HepG2 (cell line): ENCODE results near the gene OSER1. TPM values are rescaled to one million over a fixed set of nuclear protein-coding genes. Genes with fewer than 3 reads are reported as not detected.

Source experiments
- CHD2 ChIP-seq: IDR thresholded peaks from 2 replicates; pipeline ENCODE4 v1.6.1; 2011; ENCODE audit warnings: low read depth, low read length, improper control_type of control experiment
- E2F1 ChIP-seq: sonication (generic); formaldehyde crosslinking; IDR thresholded peaks from 2 replicates; pipeline ENCODE4 v1.5.0; 2020; ENCODE audit warnings: missing genetic modification reagents
- EED ChIP-seq: sonication (generic); formaldehyde crosslinking; IDR thresholded peaks from 2 replicates; pipeline ENCODE4 v1.5.0; 2020; ENCODE audit warnings: mild to moderate bottlenecking, missing genetic modification reagents
- GATA4 ChIP-seq: sonication (generic); IDR thresholded peaks from 2 replicates; pipeline ENCODE4 v1.6.1; 2016; ENCODE audit warnings: antibody characterized with exemption, low read depth, borderline replicate concordance
- HINFP ChIP-seq: sonication (generic); formaldehyde crosslinking; IDR thresholded peaks from 2 replicates; pipeline ENCODE4 v1.4.0; 2020; ENCODE audit warnings: low read depth, mild to moderate bottlenecking, missing genetic modification reagents
- KLF15 ChIP-seq: sonication (generic); formaldehyde crosslinking; IDR thresholded peaks from 2 replicates; pipeline ENCODE4 v1.8.1; 2023; ENCODE audit warnings: borderline replicate concordance, mild to moderate bottlenecking, inconsistent platforms, missing genetic modification reagents, mixed read lengths
- MEIS1 ChIP-seq: sonication (generic); formaldehyde crosslinking; IDR thresholded peaks from 2 replicates; pipeline ENCODE4 v1.9.0; 2021; ENCODE audit warnings: mild to moderate bottlenecking, missing genetic modification reagents, moderate library complexity, borderline replicate concordance
- MXI1 ChIP-seq: IDR thresholded peaks from 3 replicates; pipeline ENCODE4 v1.6.1; 2012; ENCODE audit warnings: low read depth, low read length, inconsistent platforms, borderline replicate concordance
- NPAS2 ChIP-seq: sonication (generic); formaldehyde crosslinking; IDR thresholded peaks from 2 replicates; pipeline ENCODE4 v1.8.0; 2022; ENCODE audit warnings: mild to moderate bottlenecking, missing genetic modification reagents, borderline replicate concordance
- NR1H2 ChIP-seq: sonication (generic); formaldehyde crosslinking; IDR thresholded peaks from 2 replicates; pipeline ENCODE4 v1.8.1; 2022; ENCODE audit warnings: low read depth, missing genetic modification reagents, borderline replicate concordance
- ZBTB3 ChIP-seq: sonication (generic); formaldehyde crosslinking; IDR thresholded peaks from 2 replicates; pipeline ENCODE4 v1.4.0; 2020; ENCODE audit warnings: low read depth, mild to moderate bottlenecking, moderate library complexity, missing genetic modification reagents, borderline replicate concordance
- ZFP90 ChIP-seq: sonication (generic); formaldehyde crosslinking; IDR thresholded peaks from 2 replicates; pipeline ENCODE4 v1.8.0; 2022; ENCODE audit warnings: missing genetic modification reagents, mild to moderate bottlenecking, inconsistent platforms, borderline replicate concordance
- ZNF138 ChIP-seq: sonication (generic); formaldehyde crosslinking; IDR thresholded peaks from 2 replicates; pipeline ENCODE4 v1.5.0; 2020; ENCODE audit warnings: mild to moderate bottlenecking, low read depth, missing genetic modification reagents
- ZNF292 ChIP-seq: sonication (generic); formaldehyde crosslinking; IDR thresholded peaks from 2 replicates; pipeline ENCODE4 v1.8.1; 2022; ENCODE audit warnings: mild to moderate bottlenecking, low read depth, missing genetic modification reagents, borderline replicate concordance
- ZNF549 ChIP-seq: sonication (generic); formaldehyde crosslinking; IDR thresholded peaks from 2 replicates; pipeline ENCODE4 v1.5.0; 2020; ENCODE audit warnings: missing genetic modification reagents
- ZNF660 ChIP-seq: sonication (generic); formaldehyde crosslinking; IDR thresholded peaks from 2 replicates; pipeline ENCODE4 v1.5.1; 2020; ENCODE audit warnings: mild to moderate bottlenecking, low read depth, missing genetic modification reagents, borderline replicate concordance
- ZNF816 ChIP-seq: sonication (generic); formaldehyde crosslinking; IDR thresholded peaks from 2 replicates; pipeline ENCODE4 v1.8.0; 2022; ENCODE audit warnings: missing genetic modification reagents, mild to moderate bottlenecking, borderline replicate concordance
- polyA plus RNA-seq, 8 experiments: library from polyadenylated mRNA; depleted of rRNA in 3 of 8; stranded (reverse) in 7 of 8; unstranded in 1 of 8; fragments of >200 nt; fragmentation: Illumina TruSeq in 4 of 8; extraction: Trizol in 4 of 8; gene quantifications; 2 replicates each; pipeline versions ENCODE4 v1.2.1 to v1.2.3, GENCODE V29; 2011 to 2016; ENCODE audit warnings: low read depth in 4 of 8, missing spikeins in 1 of 8, mixed read lengths in 1 of 8; ENCODE audit not compliant: insufficient read depth in 1 of 8
- total RNA-seq, 5 experiments: library from RNA; depleted of rRNA; stranded (reverse); fragments of >200 nt; fragmentation: Illumina TruSeq; extraction: Trizol; gene quantifications; 2 replicates each; pipeline ENCODE4 v1.2.3, GENCODE V29; 2016; ENCODE audit warnings: low read depth in 1 of 5
- TF ChIP-seq, protein P1 (sequence below), 2 experiments: sonication (generic) in 1 of 2; formaldehyde crosslinking in 1 of 2; IDR thresholded peaks; 2 replicates each; pipeline versions ENCODE4 v1.6.1 to v1.9.0; 2014 to 2022; ENCODE audit warnings: antibody characterized with exemption in 1 of 2, borderline replicate concordance in 1 of 2, inconsistent platforms in 1 of 2, low read depth in 1 of 2, missing genetic modification reagents in 1 of 2
- TF ChIP-seq, protein P2 (sequence below): sonication (generic); formaldehyde crosslinking; IDR thresholded peaks from 2 replicates; pipeline ENCODE4 v1.8.1; 2023; ENCODE audit warnings: mild to moderate bottlenecking, missing genetic modification reagents
- TF ChIP-seq, protein P3 (sequence below): sonication (generic); formaldehyde crosslinking; IDR thresholded peaks from 2 replicates; pipeline ENCODE4 v1.5.0; 2020; ENCODE audit warnings: mild to moderate bottlenecking, low read depth, missing genetic modification reagents, borderline replicate concordance

The OSER1 gene
- total and polyA plus RNA-seq, 2 of the 13 experiments (the other 11 are each of a cell fraction or from before 2014, with no cell fraction given): 71.2 to 71.5 TPM

DNA sequence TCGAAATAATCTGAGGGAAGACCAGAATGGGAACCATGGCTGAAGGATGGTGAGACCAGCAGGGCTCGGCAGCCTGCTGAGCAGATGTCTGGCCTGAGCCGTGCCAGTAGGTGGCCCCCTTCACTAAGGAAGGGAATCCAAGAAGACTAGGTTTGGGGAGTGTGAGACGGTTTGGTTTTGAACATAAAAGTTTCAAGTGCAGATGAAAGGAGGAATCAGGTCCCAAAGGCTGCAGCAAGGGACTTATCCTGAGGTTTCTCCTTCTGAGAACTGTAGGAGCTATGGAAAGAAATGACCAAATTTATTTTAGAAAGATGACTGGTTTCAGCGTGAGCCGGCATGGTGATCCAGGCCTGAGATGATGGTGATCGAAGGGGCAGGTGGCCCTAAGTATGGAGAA is 4.6 kb upstream of the OSER1 start (continued):
- TF ChIP-seq ZNF138 (CRISPR knock-in tag): no peak
- TF ChIP-seq, protein P1, sequence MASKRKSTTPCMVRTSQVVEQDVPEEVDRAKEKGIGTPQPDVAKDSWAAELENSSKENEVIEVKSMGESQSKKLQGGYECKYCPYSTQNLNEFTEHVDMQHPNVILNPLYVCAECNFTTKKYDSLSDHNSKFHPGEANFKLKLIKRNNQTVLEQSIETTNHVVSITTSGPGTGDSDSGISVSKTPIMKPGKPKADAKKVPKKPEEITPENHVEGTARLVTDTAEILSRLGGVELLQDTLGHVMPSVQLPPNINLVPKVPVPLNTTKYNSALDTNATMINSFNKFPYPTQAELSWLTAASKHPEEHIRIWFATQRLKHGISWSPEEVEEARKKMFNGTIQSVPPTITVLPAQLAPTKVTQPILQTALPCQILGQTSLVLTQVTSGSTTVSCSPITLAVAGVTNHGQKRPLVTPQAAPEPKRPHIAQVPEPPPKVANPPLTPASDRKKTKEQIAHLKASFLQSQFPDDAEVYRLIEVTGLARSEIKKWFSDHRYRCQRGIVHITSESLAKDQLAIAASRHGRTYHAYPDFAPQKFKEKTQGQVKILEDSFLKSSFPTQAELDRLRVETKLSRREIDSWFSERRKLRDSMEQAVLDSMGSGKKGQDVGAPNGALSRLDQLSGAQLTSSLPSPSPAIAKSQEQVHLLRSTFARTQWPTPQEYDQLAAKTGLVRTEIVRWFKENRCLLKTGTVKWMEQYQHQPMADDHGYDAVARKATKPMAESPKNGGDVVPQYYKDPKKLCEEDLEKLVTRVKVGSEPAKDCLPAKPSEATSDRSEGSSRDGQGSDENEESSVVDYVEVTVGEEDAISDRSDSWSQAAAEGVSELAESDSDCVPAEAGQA (IDR thresholded peaks at IDR 0.05; ENCODE audit: low read depth): no peak
- TF ChIP-seq, protein P1 (CRISPR knock-in tag; IDR thresholded peaks at IDR 0.05; ENCODE audit: borderline replicate concordance): no peak
- TF ChIP-seq, protein P2, sequence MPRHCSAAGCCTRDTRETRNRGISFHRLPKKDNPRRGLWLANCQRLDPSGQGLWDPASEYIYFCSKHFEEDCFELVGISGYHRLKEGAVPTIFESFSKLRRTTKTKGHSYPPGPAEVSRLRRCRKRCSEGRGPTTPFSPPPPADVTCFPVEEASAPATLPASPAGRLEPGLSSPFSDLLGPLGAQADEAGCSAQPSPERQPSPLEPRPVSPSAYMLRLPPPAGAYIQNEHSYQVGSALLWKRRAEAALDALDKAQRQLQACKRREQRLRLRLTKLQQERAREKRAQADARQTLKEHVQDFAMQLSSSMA (CRISPR knock-in tag): no peak
- TF ChIP-seq, protein P3, sequence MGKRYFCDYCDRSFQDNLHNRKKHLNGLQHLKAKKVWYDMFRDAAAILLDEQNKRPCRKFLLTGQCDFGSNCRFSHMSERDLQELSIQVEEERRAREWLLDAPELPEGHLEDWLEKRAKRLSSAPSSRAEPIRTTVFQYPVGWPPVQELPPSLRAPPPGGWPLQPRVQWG: no peak
- TF ChIP-seq CHD2: no peak
- no peak for TF ChIP-seq KLF15
- TF ChIP-seq NPAS2 (CRISPR knock-in tag): no peak
- no peak for TF ChIP-seq ZNF549 (CRISPR knock-in tag)
- TF ChIP-seq E2F1 (CRISPR knock-in tag): no peak
- TF ChIP-seq ZNF816: no peak
- no peak for TF ChIP-seq MXI1
- TF ChIP-seq HINFP (CRISPR knock-in tag): no peak
- no peak for TF ChIP-seq ZNF660 (CRISPR knock-in tag)
- no peak for TF ChIP-seq ZFP90 (CRISPR knock-in tag)
- TF ChIP-seq GATA4: no peak
- TF ChIP-seq MEIS1: no peak
- no peak for TF ChIP-seq ZNF292 (CRISPR knock-in tag)
- no peak for TF ChIP-seq EED (CRISPR knock-in tag)
- TF ChIP-seq ZBTB3 (CRISPR knock-in tag): no peak
- TF ChIP-seq NR1H2 (CRISPR knock-in tag): no peak
